Measurements from ENCODE around the gene LCLAT1. TPM values are rescaled to one million over a fixed set of nuclear protein-coding genes. Genes with fewer than 3 reads are reported as not detected.
A peak's percentile ranks its signal among the peaks of the same experiment; 100 is the strongest.
"Not testable (repeated sequence)": the region's sequence is repeated elsewhere in the genome, so short reads cannot be mapped to it uniquely, and the experiment has no call there.

Gene LCLAT1
- total RNA-seq, 1 experiment from 2014 or later: 24.9 TPM

DNA sequence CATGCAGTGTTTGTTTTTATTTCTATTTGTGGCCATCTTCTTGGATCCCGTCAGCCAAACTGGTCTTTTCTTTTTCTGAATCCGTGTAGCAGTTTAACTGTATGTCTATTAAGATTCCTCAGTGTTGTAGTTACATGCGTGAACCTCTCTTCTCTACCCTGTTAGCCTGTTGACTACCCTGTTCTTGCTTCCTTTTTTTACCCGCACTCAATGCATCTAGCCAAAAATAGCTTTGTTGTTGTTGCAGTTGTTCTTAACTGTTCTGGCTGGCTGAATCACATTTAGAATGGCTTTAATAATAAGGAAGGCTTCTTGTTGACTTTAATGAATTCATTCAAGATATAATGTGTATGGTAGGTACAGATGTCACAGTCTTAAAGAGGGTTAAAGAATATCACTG, 137.1 kb downstream of the LCLAT1 start:
- DNase-seq (ENCODE audit: low read depth): peak; percentile 78

DNA sequence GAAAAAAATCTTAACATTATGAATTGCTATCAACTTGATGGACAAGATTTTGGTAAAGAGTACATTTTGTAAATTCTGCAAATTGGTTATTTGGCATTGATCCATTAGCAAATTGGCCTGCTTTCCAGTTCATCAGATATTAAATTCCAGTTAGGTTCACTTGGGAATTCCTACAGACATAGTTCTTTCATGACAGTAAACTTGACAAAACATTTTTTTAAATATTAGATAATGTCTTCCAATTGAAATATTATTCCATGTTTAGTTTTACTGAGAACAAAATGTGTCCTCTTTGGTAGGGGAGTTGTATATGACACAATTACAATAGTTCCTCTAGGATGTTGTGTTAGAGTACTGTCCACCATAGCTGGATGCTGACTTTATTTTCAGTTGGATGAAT, 141.9 kb downstream of the LCLAT1 start:
- no peak for DNase-seq (ENCODE audit: low read depth)

- DNase-seq (ENCODE audit: low read depth): no peak
Measured at GRCh38 chr2:30590407-30590806, 143.4 kb downstream of the LCLAT1 start.

- DNase-seq (ENCODE audit: low read depth): no peak
Measured at GRCh38 chr2:30591186-30591585, 144.1 kb downstream of the LCLAT1 start.

DNA sequence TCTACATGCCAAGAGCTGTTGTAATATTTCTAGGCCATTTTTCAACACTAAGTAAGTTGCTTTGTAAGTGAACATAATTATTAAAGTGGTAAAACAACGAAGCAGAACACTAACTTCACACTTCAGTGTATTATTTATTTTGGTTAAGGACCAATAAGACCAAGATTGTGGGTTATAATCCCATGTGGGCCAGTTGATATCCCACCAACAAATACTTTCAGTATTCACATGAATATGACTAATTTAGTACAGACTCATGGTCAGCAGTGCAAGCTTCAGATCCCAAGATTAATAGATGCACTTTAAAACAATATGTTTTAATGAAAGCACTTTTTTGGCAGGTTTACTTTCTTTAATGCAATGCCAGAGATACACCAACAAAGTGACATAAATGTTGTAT, 154.3 kb downstream of the LCLAT1 start:
- DNase-seq (ENCODE audit: low read depth): peak; percentile 57

DNA sequence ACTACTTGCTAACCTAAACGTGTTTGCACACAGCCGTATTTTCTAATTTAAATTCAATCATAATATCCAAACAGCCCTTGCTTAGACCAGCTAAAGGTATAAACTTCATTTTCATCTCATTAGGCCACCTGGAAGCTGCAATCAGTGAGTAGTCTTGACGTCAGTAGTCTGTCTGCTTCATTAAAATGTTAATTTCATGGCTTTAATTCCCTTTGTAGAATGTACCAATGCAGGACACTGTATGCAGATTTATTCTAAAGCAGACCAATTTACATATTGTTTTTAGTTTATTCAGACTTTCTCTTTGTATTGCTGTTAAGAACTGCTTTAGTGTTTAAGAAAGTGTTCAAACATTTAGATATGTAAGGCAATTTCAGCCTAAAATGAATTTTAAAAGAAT, 158.2 kb downstream of the LCLAT1 start:
- no peak for DNase-seq (ENCODE audit: low read depth)

DNA sequence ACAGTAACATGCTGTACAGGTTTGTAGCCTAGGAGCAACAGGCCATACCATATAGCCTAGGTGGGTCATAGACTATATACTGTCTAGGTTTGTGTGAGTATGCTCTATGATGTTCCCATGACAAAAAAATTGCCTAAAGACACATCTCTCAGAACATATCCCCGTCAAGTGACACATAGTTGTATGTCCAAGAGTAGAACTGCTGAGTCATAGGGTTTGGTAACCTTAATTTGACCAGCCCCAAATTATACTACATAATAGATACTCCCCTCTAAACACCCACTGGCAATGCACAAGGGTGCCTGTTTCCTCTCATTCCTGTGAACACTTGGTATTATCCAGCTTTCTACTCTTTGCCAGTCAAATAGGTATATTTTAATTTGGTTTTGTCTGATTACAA, 161.6 kb downstream of the LCLAT1 start:
- DNase-seq (ENCODE audit: low read depth): no peak

GRCh38 chr2:30611583-30611982, 164.5 kb downstream of the LCLAT1 start:
- peak; percentile 60 for DNase-seq (ENCODE audit: low read depth)

DNA sequence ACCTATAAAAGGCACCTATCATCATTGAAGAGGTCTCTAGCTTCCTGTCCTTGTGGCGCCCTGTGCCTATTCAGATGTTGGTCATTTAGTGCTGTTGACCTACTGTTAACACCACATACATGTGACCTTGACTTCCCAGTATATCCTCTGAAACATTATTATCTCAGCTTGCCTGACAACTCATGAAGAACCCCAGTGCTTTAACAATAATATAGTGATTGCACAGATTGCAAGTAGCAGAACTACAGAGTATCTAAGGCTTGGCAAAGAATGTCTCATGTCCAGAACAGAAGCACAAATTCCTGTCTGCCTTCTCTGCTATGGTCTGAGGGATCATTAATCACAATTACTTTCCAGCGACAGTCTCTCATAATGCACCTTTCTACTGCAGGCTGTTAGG, 165.3 kb downstream of the LCLAT1 start:
- DNase-seq (ENCODE audit: low read depth): no peak

GRCh38 chr2:30613001-30613400, 166.0 kb downstream of the LCLAT1 start:
- no peak for DNase-seq (ENCODE audit: low read depth)

DNA sequence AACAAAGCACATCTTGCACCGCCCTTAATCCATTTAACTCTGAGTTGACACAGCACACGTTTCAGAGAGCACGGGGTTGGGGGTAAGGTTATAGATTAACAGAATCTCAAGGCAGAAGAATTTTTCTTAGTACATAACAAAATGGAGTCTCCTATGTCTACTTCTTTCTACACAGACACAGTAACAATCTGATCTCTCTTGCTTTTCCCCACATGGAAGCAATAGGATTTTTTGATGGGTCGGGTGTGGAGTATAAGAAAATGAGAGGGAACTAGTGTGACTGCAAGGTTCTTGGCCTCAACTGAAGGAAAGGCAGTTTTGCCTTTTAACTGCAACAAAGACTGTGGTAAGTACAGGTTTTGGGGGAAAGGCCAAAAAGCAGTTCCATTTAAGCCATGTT, 167.2 kb downstream of the LCLAT1 start:
- DNase-seq (ENCODE audit: low read depth): not testable (repeated sequence)

DNA sequence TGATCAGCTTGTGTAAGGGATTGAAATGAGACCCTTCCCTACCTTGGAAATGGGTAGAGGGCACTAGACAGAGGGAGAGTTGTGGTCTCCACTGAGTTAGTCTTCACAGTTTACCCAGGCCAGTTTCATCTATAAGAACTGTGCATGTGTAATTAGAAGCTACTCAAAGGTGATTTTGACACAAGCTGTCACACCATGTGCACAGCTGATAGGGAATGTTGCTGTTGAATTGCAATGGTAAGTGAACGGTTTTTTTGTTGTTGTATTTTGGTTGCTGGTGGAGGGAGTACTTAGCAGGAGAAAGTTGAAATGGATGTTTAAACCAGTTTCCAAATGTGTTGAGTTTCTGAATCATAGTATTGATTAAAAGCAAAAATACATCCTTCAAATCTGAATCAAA, 168.9 kb downstream of the LCLAT1 start:
- no peak for DNase-seq (ENCODE audit: low read depth)

GRCh38 chr2:30620102-30620501, 173.1 kb downstream of the LCLAT1 start:
- no peak for DNase-seq (ENCODE audit: low read depth)

DNA sequence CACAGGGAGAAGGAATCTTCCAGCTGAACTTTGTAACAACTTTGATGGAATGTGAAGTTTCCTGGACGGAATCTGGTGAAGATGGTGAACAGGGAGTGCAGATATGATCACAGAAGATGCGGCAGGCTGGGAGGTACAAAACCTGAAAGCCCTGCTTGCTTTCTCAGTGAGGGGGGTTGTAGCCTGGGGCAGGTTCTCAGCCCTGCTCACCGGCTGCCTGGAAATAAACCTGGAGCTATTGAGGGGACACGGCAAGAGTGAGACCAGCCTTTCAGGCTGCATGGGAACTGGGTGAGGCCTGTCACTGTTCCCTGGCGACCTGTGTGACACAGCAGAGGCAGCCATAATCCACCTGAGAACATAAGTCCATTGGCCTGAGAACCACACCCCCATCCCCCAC, 174.8 kb downstream of the LCLAT1 start:
- no peak for DNase-seq (ENCODE audit: low read depth)

GRCh38 chr2:30622452-30622851, 175.4 kb downstream of the LCLAT1 start:
- DNase-seq (ENCODE audit: low read depth): no peak

DNA sequence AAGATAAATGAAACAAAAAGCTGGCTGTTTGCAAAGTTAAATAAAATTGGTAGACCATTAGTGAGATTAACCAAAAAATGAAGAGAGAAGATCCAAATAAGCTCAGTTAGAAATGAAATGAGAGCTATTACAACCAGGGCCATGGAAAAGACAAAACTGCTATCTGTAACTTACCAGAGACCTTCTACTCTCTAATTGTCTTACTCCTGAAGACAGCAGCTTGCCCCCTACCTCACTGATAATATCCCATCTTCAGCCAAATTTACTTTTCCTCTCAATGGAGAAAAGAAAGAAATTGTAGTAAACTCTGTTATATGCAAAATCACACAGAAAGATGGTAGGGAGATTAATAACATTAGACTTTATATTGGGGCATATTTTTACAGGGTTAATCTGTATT, 178.2 kb downstream of the LCLAT1 start:
- no peak for DNase-seq (ENCODE audit: low read depth)

GRCh38 chr2:30625701-30626100, 178.7 kb downstream of the LCLAT1 start:
- no peak for DNase-seq (ENCODE audit: low read depth)

- no peak for DNase-seq (ENCODE audit: low read depth)
Measured at GRCh38 chr2:30626397-30626796, 179.4 kb downstream of the LCLAT1 start.

- DNase-seq (ENCODE audit: low read depth): no peak
Measured at GRCh38 chr2:30627151-30627550, 180.1 kb downstream of the LCLAT1 start.

DNA sequence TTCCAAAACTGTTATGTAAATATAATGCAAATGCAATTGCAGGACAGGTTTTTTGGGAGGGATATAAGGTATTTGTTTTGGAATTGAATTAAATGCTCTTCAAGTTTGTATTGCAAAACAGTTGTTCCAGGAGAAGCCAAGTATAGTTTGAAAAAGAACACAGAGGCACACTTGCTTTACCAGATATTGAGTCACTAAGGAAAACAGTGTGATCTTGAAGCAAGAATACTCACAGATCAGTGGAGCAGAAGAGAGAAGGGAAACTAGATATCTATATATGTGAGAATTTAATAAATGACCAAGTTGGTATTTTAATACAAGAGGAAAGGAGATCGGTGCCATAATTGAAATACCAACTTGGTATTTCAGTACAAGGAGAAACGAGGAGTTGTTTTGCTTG, 181.3 kb downstream of the LCLAT1 start:
- DNase-seq (ENCODE audit: low read depth): peak; percentile 44

DNA sequence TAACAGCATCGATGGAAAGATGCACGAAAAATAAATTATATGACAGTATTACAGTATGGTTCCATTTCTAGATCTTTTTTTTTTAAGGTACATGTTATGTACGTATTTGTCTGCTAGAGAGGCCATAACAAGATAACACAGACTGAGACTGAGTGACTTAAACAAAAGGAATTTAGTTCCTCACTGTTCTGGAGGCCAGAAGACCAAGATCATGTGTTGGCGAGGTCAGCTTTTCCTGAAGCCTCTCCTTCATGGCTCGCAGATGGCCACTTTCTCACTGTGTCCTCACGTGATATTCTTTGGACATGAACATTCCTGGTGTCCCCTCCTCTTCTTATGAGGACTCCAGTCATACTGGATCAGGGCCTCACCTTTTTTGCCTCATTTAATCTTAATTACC, 182.8 kb downstream of the LCLAT1 start:
- peak; percentile 60 for DNase-seq (ENCODE audit: low read depth)

GRCh38 chr2:30631051-30631671, 184.1 kb downstream of the LCLAT1 start:
- DNase-seq (ENCODE audit: low read depth): peak; percentile 83

DNA sequence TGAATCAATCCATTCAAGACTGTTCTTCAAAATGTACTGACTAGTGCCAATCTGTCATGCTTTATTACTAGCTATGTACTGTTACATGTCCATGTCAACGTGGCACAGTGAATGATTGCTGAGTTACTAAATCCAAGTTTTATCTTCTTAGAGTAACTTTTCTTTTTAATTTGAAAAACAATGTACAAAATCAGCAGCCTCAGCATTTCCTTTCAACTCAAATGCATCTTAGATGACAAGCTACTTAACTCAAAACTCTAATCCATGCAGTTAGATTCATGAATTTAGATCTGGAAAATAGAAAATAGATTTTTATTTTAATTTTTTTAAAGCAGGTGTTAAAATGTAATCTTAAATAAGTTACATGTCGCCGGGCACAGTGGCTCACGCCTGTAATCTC, 186.0 kb downstream of the LCLAT1 start:
- DNase-seq (ENCODE audit: low read depth): no peak

- no peak for DNase-seq (ENCODE audit: low read depth)
Measured at GRCh38 chr2:30636311-30636710, 189.3 kb downstream of the LCLAT1 start.

All from LHCN-M2 (cell line).